ENCODE data around the gene RSPO3.
A peak's percentile ranks its signal among the peaks of the same experiment; 100 is the strongest.
"Not testable (repeated sequence)": the region's sequence is repeated elsewhere in the genome, so short reads cannot be mapped to it uniquely, and the experiment has no call there.

RSPO3 gene

DNA sequence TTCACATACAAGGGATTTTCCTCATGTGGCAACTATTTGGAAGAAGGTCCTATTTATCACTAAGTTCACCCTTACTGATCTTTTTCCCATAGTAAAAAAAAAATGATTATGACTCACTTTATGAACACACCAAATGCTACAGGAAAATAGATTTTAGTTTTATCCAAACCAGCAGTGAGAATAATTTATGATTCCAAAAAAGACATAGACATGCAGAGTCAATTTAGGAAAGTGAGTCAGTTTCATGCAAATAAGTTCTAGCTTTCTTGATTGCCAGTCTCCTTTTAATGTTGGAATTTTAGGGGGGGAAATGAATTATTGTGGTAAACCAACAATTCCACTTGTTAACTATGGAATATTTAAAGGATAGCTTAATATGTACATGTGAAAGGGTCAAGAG is 84.2 kb downstream of the RSPO3 start:
- DNase-seq (ENCODE audit: low read depth, low spot score) = no peak

DNA sequence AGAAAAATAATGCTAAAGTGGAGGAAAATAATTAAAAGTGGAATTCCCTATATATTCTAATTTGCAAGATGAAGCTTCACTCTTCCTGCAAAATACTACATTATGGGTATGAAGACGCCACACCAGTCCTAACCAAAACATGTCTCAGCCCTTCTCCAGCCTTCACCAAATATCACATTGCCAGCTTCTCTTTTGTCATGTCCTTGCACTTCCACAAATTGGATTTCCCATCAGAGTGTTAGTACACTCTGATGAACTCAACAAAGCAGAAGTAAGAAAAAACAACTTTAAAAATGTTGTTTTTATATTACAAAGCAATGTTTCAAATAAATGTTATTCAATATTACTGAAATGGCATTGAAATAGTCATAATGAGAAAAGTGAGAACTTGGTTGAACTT is 85.8 kb downstream of the RSPO3 start:
- no peak for DNase-seq (ENCODE audit: low read depth, low spot score)

DNA sequence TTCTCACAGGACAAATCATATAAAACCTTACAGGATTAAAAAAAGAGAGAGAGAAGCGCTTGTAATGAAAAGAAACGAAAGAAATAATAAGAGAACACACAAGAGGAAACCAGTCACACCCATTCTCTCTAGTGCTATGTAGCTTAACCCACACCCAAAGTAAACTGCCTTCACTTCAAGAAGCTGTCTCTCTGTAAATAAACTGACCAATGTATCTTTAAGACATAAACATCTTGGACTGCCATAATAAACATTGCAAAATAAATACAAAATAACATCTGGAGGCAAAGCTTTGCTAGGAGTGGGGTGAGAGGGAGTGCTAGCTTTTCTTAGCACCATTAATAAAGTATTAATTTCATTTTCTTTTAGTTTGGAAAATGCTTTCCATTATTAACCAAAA is 86.6 kb downstream of the RSPO3 start:
- DNase-seq (ENCODE audit: low read depth, low spot score) = no peak

DNA sequence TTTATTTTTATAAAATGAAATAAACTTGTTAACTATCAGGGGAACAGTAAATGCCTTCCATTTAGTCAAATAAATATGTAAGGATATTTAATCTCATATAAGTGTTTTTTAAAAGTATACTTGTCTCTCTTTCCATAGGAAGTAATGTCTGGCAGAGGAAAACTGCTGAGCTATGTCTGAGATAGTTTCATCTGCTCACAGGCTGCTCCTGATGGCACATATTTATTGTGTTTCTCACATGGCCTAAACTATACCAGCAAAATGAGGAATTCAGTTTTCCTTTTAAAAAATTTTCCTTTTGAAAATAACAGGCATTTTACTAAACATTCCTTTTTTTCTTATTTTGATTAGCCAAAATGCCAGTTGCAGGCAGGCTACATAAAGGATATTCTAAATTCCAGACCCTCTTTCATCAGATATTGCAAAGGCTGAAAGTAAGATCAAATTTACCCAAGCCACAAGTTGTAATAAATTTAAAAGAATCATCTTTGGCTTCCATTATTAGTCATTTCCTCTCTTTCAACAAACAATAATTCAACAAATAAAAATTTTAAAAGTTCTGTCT is 88.1 kb downstream of the RSPO3 start:
- no peak for DNase-seq (ENCODE audit: low read depth, low spot score)

DNA sequence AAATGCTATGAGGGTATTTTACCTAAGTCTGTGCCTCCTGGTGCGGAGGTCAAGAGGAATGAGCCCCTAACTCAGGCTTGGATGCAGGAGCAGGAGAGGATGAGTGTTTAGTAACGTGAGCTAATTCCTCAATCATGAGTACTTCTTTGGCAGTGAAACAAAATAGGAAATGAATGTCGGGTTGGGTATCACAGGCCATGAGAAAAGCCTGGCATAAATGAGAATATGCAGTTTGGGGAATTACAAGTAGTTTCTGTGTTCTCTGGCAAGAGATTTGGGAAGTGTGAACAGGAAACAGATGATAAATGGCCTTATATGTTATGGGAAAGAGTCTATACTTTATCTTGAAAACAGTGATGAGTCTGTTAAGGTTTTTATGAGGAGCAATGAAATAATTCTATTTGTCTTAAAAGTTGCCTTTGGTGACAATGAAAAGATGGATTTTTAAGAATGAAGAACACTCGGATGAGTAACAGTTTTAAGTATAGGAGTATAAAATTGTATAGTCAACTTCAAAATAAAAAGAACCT is 89.2 kb downstream of the RSPO3 start:
- DNase-seq (ENCODE audit: low read depth, low spot score) = peak; percentile 31

DNA sequence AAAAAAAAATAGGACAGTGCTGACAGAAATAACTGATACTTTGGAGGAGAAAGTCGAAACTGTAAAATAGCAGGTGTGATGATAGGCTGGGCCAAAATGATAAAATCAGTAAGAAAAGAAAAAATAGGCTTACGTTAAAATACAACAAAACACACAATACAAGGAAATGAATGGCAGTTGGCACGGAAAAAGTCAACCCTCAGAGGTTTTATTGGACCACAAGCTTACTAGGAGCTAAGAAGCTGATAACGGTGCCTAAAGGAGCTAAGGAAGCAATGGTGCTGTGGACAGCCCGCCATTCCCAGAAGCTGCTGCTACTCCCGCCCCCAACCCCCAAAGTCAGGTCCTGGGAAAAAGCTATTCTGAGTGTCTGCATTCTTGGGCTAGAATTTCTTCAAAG is 92.3 kb downstream of the RSPO3 start:
- DNase-seq (ENCODE audit: low read depth, low spot score) = no peak

DNA sequence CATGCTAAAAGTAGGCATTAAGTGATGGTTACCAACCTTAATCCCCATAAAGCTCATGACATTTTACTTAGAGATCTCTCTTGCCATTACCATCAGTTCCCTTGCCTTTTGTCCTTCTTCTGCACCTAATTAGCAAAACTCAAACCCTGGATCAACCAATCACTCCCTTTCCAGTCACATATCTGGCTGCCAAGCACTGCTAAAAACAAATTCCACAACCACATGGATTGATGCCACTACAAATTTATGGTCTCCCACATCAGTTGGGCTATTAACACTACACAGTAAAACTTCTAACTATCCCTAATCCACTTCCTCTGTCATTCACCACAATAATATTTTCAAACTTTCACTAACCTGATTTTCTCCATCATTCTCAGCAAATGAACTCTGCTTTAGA is 93.9 kb downstream of the RSPO3 start:
- peak; percentile 56 for DNase-seq (ENCODE audit: low read depth, low spot score)

DNA sequence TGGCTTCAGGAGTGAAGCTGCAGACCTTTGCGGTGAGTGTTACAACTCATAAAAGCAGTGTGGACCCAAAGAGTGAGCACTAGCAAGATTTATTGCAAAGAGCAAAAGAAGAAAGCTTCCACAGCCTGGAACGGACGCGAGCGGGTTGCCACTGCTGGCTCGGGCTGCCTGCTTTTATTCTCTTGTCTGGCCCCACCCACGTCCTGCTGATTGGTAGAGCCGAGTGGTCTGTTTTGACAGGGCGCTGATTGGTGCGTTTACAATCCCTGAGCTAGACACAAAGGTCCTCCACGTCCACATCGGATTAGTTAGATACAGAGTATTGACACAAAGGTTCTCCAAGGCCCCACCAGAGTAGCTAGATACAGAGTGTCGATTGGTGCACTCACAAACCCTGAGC is 95.6 kb downstream of the RSPO3 start:
- DNase-seq (ENCODE audit: low read depth, low spot score) = not testable (repeated sequence)

DNA sequence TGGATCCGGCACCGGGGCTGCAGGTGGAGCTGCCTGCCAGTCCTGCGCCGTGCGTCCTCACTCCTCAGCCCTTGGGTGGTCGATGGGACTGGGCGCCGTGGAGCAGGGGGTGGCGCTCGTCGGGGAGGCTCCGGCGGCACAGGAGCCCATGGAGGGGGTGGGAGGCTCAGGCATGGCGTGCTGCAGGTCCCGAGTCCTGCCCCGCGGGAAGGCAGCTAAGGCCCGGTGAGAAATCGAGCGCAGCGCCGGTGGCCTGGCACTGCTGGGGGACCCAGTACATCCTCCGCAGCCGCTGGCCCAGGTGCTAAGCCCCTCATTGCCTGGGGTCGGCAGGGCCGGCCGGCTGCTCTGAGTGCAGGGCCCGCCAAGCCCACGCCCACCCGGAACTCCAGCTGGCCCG is 96.1 kb downstream of the RSPO3 start:
- DNase-seq (ENCODE audit: low read depth, low spot score) = not testable (repeated sequence)

DNA sequence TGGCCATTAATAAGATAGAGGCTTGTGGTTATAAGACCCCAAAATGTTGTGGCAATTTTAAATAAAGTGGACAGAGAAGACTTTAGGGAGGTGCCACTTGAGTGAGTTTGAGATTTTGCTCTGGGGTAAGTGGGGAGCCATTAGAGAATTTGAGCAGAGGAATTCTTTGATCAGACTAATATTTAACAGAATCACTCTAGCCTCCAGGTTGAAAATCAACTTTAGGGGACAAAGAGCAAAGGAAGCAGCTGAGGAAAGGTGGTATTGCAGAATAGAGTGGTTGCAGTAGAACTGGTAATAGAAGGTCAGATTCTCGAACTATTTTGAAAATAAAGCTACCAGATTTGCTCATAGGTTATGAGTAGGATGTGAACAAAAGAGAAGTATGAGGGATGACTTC is 97.5 kb downstream of the RSPO3 start:
- no peak for DNase-seq (ENCODE audit: low read depth, low spot score)

DNA sequence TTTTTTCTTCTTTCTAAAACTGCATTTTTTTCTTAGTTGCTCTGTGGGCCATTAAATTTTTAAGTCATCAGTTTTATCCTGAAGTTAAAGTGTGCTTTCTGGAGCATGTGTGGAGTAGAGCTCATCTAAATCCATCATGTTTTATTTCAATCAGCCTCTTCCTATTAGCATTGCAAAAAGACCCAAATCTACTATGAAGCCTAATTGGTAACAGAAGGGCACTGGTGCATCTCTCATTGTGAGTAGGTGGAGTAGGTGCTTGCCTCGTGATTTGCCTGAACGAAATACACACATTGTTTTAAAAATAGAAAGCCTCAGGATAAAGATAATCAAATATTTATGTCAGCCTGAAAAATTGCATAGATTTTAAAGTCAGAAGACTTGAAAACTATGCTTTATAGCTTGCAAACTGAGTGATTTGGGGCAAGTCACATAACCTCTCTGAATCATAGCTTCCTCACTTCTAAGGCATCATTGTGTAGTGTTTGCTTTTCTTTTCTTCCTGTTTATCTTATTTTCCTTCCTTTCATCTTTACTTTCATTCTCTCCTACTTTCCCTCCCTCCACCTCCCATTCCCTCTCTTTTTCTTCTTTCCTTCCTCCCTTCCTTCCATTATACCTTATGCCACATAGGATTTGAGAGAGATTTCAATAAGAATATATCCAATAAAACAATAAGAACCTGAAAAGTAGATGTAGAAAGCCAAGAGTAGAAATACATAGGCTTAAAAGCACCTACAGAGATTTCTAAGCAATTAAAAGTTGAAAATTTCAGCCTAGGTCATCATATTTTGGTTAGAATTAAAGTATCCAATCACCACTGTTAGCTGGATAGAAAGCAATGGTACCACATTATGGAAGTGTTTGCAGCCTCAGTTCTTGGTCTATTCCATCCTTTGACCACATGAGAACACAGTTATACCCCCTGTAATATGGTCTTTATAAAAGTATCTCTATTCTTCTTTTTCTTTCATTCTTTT is 98.6 kb downstream of the RSPO3 start:
- no peak for DNase-seq (ENCODE audit: low read depth, low spot score)

DNA sequence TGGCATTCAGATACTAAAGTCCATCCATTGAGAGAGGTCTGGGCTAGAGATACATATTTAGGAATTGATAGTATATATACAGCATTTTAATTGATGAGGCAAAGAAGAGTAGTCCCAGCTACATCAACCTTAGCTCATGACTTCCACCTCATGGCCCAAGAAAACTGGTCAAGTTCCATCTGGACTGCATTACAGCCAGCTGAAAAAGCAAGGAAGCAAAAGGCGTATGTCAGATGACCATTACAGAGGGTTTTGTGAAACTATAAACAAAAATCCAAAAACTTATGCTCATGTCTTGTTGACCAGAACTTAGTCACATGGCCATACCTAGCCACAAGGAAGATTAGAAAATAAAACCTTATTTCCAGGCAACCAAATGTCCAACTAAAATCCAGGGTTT is 101.4 kb downstream of the RSPO3 start:
- DNase-seq (ENCODE audit: low read depth, low spot score) = no peak

DNA sequence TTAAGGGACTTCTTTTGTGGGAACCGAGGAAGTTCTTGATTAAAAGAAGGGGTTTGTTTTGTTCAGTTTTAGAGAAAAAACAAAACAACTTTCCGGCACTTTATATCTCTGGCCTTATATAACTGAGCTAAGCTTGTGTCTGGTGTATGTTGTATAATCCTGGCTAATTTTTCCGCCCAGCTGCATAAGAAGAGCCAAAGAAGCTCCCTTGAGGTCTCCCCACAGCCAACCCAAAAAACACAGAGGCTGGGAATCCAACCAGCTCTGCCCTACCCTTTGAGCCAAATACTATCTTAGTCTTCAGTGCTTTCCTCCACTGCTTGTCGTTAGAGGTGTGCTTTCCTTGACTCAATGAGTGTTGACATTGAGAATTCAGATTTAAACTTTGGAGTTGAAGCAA is 102.7 kb downstream of the RSPO3 start:
- DNase-seq (ENCODE audit: low read depth, low spot score) = no peak

DNA sequence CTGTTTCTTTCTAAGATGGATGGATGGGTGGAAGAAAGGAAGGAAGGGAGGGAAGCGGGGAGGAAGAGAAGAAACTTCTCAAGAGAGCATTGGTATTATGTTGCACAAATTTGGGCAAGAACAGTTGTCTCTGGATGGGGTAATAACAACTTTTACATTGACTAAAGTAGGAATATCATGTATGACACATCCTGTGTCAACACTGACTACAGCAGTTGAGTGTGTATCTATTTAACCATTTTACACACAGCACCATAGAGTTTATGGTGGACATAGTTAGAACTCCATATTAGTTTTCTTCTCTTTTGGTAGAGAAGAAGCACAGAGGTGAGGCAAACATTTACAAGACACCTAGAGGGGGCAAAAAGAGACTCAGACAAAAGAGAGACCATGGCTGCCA is 103.9 kb downstream of the RSPO3 start:
- no peak for DNase-seq (ENCODE audit: low read depth, low spot score)

DNA sequence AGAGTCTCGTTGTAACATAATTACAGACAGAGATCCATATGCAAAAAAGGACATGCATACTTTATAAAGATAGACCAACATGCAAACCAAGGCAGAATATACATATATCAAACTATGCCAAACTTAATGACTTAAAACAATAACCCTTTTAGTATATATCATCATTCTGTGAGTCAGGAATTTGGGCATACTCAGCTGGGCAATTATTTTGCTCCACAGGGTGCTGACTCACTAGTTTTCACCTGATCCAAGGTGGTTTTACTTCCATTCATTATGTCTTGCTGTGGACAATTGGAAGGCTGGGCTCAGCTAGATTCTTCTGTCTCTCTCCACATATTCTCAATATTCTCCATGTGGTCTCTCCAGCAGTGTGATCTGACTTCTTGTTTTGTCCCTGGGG is 107.0 kb downstream of the RSPO3 start:
- no peak for DNase-seq (ENCODE audit: low read depth, low spot score)

DNA sequence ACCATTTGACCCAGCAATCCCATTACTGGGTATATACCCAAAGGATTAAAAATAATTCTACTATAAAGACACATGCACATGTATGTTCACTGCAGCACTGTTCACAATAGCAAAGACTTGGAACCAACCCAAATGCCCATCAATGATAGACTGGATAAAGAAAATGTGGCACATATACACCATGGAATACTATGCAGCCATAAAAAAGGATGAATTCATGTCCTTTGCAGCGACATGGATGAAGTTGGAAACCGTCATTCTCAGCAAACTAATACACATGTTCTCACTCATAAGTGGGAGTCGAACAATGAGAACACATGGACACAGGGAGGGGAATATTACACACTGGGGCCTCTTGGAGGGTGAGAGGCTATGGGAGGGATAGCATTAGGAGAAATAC is 115.3 kb downstream of the RSPO3 start:
- not testable (repeated sequence) for DNase-seq (ENCODE audit: low read depth, low spot score)

DNA sequence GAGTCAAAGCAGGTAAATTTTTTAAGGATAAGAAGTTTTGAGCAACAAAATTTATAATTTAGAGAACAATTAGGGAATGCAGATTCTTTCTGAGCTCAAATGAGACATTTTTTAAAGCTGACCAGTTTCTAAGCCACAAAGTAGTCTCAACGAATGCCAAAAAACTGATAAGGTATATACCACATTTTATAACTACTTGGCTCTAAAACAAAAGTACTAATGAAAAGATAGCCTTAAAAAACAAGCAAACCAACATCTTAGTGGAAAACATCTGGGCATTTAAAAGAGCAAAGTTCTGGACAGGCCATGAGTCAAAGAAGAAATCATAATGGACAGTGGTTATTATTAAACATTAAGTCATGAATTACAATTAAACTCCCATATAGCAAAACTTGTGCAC is 125.0 kb downstream of the RSPO3 start:
- peak; percentile 15 for DNase-seq (ENCODE audit: low read depth, low spot score)
